ENCODE data around the gene DICER1. TPM values are rescaled to one million over a fixed set of nuclear protein-coding genes. Genes with fewer than 3 reads are reported as not detected.

Gene DICER1
- total RNA-seq, 1 experiment from 2014 or later = 32.7 TPM

DNA sequence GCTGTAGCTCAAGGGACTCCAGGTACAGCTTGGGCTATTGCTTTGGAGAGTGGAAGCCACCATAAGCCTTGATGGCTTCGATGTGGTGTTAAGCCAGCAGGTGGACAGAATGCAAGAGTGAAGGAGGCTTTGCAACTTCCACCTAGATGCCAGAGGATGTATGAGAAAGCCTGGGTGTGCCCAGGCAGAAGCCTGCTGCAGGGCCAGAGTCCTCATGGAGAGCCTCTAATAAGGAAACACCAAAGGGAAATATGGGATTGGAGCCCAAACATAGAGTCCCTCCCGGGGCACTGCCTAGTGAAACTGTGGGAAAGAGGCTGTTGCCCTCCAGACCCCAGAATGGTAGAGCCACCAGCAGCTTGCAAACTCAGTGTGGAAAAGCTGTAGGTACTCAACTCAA, 9.8 kb upstream of the DICER1 start:
- H3K9me3 ChIP-seq (ENCODE audit: control insufficient read depth, insufficient read depth, low read depth, low read length) = no peaks in the 10 kb centered on the region
- ChIA-PET POLR2A (no interaction called here), CTCF (no interaction called here)
- no peaks in the 10 kb centered on the region for H3K36me3 ChIP-seq (ENCODE audit: control insufficient read depth, insufficient read depth, low read length)
- intact Hi-C loops (cut with micrococcal nuclease; ENCODE audit: unreplicated experiment) = no loop called here
- H3K4me1 ChIP-seq (ENCODE audit: control insufficient read depth, insufficient read depth, low read length) = no peaks in the 10 kb centered on the region
- in situ Hi-C loops (cut with HindIII; ENCODE audit: low pct_unique_long_range_greater_than_20kb, low sequenced_read_pairs) = no loop called here
- no peaks in the 10 kb centered on the region for H3K27me3 ChIP-seq (ENCODE audit: control insufficient read depth, insufficient read depth, low read length)
- H3K4me3 ChIP-seq (ENCODE audit: low read depth in 2 of 2, low read length in 2 of 2) = no peak overlapping the region
- ATAC-seq (no peak), DNase-seq (ENCODE audit: low read depth, low spot score) (no peak)
- TF ChIP-seq POLR2AphosphoS5 (IDR thresholded peaks at IDR 0.05; ENCODE audit: low read depth, low read length) = no peak
- no peak for TF ChIP-seq SIN3A (IDR thresholded peaks at IDR 0.05; ENCODE audit: borderline replicate concordance, insufficient read depth, low read depth, low read length)
- TF ChIP-seq CTCF (IDR thresholded peaks at IDR 0.05) = no peak
- TF ChIP-seq, protein P1, sequence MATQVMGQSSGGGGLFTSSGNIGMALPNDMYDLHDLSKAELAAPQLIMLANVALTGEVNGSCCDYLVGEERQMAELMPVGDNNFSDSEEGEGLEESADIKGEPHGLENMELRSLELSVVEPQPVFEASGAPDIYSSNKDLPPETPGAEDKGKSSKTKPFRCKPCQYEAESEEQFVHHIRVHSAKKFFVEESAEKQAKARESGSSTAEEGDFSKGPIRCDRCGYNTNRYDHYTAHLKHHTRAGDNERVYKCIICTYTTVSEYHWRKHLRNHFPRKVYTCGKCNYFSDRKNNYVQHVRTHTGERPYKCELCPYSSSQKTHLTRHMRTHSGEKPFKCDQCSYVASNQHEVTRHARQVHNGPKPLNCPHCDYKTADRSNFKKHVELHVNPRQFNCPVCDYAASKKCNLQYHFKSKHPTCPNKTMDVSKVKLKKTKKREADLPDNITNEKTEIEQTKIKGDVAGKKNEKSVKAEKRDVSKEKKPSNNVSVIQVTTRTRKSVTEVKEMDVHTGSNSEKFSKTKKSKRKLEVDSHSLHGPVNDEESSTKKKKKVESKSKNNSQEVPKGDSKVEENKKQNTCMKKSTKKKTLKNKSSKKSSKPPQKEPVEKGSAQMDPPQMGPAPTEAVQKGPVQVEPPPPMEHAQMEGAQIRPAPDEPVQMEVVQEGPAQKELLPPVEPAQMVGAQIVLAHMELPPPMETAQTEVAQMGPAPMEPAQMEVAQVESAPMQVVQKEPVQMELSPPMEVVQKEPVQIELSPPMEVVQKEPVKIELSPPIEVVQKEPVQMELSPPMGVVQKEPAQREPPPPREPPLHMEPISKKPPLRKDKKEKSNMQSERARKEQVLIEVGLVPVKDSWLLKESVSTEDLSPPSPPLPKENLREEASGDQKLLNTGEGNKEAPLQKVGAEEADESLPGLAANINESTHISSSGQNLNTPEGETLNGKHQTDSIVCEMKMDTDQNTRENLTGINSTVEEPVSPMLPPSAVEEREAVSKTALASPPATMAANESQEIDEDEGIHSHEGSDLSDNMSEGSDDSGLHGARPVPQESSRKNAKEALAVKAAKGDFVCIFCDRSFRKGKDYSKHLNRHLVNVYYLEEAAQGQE (IDR thresholded peaks at IDR 0.05; ENCODE audit: insufficient read depth in 1 of 2, low read depth in 2 of 2, low read length in 1 of 2) = no peak
- TF ChIP-seq TCF7L2 (IDR thresholded peaks at IDR 0.05; ENCODE audit: low read depth, low read length) = no peak
- no TSS peak for BruUV-seq (replicated peaks)
- no peak overlapping the region for H3K27ac ChIP-seq (ENCODE audit: low read length)

- DNase-seq (ENCODE audit: low read depth, low spot score) (no peak), ATAC-seq (no peak)
- no peak for TF ChIP-seq SIN3A (IDR thresholded peaks at IDR 0.05; ENCODE audit: borderline replicate concordance, insufficient read depth, low read depth, low read length)
- no peak for TF ChIP-seq TCF7L2 (IDR thresholded peaks at IDR 0.05; ENCODE audit: low read depth, low read length)
- TF ChIP-seq, protein P1 (IDR thresholded peaks at IDR 0.05; ENCODE audit: insufficient read depth in 1 of 2, low read depth in 2 of 2, low read length in 1 of 2) = no peak
- no peak for TF ChIP-seq CTCF (IDR thresholded peaks at IDR 0.05)
- no peak for TF ChIP-seq POLR2AphosphoS5 (IDR thresholded peaks at IDR 0.05; ENCODE audit: low read depth, low read length)
- Histone ChIP-seq H3K9me3 (ENCODE audit: control insufficient read depth, insufficient read depth, low read depth, low read length) (no peaks in the 10 kb centered on the region), H3K27ac (ENCODE audit: low read length) (no peak overlapping the region), H3K27me3 (ENCODE audit: control insufficient read depth, insufficient read depth, low read length) (no peaks in the 10 kb centered on the region), H3K4me1 (ENCODE audit: control insufficient read depth, insufficient read depth, low read length) (no peaks in the 10 kb centered on the region), H3K4me3 (ENCODE audit: low read depth in 2 of 2, low read length in 2 of 2) (no peak overlapping the region), H3K36me3 (ENCODE audit: control insufficient read depth, insufficient read depth, low read length) (no peaks in the 10 kb centered on the region)
- ChIA-PET POLR2A (no interaction called here), CTCF (no interaction called here)
- intact Hi-C loops (cut with micrococcal nuclease; ENCODE audit: unreplicated experiment) (no loop called here), in situ Hi-C loops (cut with HindIII; ENCODE audit: low pct_unique_long_range_greater_than_20kb, low sequenced_read_pairs) (no loop called here)
- no TSS peak for BruUV-seq (replicated peaks)
These were observed 8.2 kb upstream of the DICER1 start for GRCh38 chr14:95165517-95165916.
